Hepatocyte (in vitro differentiated cells): ENCODE measurements around the gene CACNA1C.

Experiments used
- EZH2 ChIP-seq: fragments of 200-600 bp; sonication (generic); IDR thresholded peaks from 2 replicates; pipeline ENCODE4 v1.6.1; 2016; ENCODE audit warnings: antibody characterized with exemption, mild to moderate bottlenecking, borderline replicate concordance
- TF ChIP-seq, protein P1 (sequence below): fragments of 200-600 bp; sonication (generic); IDR thresholded peaks from 2 replicates; pipeline ENCODE4 v1.5.1; 2016; ENCODE audit warnings: antibody characterized with exemption, mild to moderate bottlenecking; ENCODE audit not compliant: poor library complexity

DNA sequence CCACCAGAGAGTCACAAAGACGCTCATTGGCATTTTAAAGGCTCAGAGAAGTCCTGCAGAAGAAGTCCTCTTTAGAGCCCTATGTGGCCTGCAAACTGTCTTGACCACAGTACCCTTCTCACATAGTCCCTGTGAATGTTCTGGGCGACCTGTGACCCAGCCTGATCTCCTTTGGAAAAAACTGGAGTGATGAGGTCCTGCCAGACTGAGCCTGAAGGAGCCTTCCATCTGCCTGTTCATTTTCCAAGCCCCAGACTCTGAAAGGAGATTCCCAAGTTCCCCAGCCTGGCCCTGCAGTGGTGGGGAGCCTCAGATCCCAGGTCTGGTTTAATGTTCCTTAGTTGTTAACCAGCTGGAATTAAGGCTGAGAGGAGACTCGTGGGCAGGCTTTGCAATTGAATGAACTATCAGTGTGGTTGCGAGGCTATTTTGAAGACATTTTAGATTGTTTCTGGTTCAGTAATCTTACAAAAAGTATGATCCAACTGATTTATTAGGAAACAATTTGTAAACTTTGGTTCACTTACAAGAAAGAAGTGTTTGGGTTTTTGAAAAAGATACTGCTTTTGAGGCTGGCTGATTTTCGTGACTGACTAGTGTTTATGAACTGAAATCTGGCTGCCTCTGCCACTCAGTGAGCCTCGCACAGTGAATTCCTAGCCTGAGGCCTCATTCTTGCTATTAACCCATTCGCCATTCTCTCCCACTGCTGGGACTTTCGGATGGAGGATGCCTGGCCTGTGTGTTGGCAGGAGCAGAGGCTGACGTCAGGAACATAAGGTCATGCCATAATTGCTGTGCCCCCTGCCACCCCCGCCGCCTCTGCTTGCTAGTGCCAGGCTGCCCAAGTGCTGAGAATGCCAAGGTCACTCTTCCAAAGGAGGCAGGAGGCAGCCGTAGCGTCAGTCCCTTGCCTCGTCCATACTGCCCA lies 249.0 kb downstream of the CACNA1C start:
- TF ChIP-seq, protein P1, sequence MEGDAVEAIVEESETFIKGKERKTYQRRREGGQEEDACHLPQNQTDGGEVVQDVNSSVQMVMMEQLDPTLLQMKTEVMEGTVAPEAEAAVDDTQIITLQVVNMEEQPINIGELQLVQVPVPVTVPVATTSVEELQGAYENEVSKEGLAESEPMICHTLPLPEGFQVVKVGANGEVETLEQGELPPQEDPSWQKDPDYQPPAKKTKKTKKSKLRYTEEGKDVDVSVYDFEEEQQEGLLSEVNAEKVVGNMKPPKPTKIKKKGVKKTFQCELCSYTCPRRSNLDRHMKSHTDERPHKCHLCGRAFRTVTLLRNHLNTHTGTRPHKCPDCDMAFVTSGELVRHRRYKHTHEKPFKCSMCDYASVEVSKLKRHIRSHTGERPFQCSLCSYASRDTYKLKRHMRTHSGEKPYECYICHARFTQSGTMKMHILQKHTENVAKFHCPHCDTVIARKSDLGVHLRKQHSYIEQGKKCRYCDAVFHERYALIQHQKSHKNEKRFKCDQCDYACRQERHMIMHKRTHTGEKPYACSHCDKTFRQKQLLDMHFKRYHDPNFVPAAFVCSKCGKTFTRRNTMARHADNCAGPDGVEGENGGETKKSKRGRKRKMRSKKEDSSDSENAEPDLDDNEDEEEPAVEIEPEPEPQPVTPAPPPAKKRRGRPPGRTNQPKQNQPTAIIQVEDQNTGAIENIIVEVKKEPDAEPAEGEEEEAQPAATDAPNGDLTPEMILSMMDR: no peak
- TF ChIP-seq EZH2: no peak
